ENCODE measurements around the gene DEFB129. TPM values are rescaled to one million over a fixed set of nuclear protein-coding genes. Genes with fewer than 3 reads are reported as not detected.

Gene DEFB129
- polyA plus RNA-seq, 1 donor (not counting 4 experiments of a cell fraction or from before 2014, with no cell fraction given) = not detected

DNA sequence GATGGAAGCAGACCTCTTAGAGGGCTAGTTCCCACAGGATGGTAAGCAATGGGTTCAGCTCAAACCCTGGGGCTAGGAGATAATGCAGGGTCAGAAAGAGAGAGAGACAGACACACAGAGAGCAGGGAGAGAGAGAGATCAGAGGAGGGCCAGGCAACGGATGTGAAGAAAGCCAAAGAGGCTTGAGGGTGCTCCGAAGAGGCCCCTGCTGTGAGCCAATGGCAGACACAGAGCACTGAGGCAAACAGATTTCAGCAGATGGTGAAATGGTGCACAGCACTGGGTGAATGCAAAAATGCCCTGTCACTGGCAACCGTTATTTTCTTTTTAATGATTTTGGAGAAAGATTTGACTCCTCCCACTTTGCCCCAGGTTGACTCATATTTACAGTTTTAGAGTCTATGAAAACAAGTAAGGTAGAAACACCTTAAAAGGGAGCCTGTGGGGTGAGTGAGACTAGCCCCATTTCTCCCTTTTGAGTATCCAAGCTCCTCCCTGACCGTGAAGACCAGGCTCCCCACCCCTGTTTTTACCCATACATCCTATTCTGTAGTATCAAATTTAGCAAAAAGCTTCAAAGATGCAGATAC, 31.3 kb downstream of the DEFB129 start:
- Histone ChIP-seq H3K9ac (ENCODE audit: control insufficient read depth, extremely low read depth, insufficient read depth, low read length) (no peak overlapping the region), H3K79me2 (ENCODE audit: control insufficient read depth, insufficient read depth, low read length) (no peaks in the 10 kb centered on the region), H3K4me3 (ENCODE audit: control insufficient read depth in 2 of 3, extremely low read depth in 1 of 3, insufficient read depth in 2 of 3, low read depth in 1 of 3, low read length in 3 of 3) (no peak overlapping the region), H3K4me2 (ENCODE audit: control insufficient read depth, extremely low read depth, insufficient read depth, low read depth, low read length) (no peak overlapping the region), H3K4me1 (ENCODE audit: control insufficient read depth, extremely low read depth, insufficient read depth, low read length) (no peaks in the 10 kb centered on the region), H4K20me1 (ENCODE audit: control insufficient read depth, extremely low read depth, insufficient read depth, low read length) (no peaks in the 10 kb centered on the region), H3K9me1 (ENCODE audit: control insufficient read depth, extremely low read depth, insufficient read depth, low read length) (no peaks in the 10 kb centered on the region), H3K9me3 (ENCODE audit: control insufficient read depth, low read depth, low read length) (no peaks in the 10 kb centered on the region), H2AFZ (ENCODE audit: control insufficient read depth, low read length) (no peak overlapping the region), H3K27ac (ENCODE audit: control insufficient read depth, insufficient read depth, low read length) (no peak overlapping the region), H3K36me3 (ENCODE audit: control insufficient read depth in 2 of 2, extremely low read depth in 1 of 2, insufficient read depth in 2 of 2, low read length in 2 of 2) (no peaks in the 10 kb centered on the region), H3K27me3 (ENCODE audit: control insufficient read depth, extremely low read depth, insufficient read depth, low read length) (peaks cover 21% of the 10 kb centered on the region)
- no peak for DNase-seq (ENCODE audit: low read depth, low spot score)
- dilution Hi-C loops (cut with MboI; ENCODE audit: extremely low pct_ligation_motif_present, low sequenced_read_pairs) = no loop called here
- FAIRE-seq = no peak
- TF ChIP-seq EZH2 (IDR thresholded peaks at IDR 0.05; ENCODE audit: low read length) = no peak
- TF ChIP-seq, protein P1, sequence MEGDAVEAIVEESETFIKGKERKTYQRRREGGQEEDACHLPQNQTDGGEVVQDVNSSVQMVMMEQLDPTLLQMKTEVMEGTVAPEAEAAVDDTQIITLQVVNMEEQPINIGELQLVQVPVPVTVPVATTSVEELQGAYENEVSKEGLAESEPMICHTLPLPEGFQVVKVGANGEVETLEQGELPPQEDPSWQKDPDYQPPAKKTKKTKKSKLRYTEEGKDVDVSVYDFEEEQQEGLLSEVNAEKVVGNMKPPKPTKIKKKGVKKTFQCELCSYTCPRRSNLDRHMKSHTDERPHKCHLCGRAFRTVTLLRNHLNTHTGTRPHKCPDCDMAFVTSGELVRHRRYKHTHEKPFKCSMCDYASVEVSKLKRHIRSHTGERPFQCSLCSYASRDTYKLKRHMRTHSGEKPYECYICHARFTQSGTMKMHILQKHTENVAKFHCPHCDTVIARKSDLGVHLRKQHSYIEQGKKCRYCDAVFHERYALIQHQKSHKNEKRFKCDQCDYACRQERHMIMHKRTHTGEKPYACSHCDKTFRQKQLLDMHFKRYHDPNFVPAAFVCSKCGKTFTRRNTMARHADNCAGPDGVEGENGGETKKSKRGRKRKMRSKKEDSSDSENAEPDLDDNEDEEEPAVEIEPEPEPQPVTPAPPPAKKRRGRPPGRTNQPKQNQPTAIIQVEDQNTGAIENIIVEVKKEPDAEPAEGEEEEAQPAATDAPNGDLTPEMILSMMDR (optimal IDR thresholded peaks at IDR 0.05 in 1 of 3, IDR thresholded peaks at IDR 0.05 in 1 of 3, conservative IDR thresholded peaks at IDR 0.05 in 1 of 3; ENCODE audit: extremely low read depth in 1 of 3, insufficient read depth in 2 of 3, low read length in 3 of 3) = no peak

DNA sequence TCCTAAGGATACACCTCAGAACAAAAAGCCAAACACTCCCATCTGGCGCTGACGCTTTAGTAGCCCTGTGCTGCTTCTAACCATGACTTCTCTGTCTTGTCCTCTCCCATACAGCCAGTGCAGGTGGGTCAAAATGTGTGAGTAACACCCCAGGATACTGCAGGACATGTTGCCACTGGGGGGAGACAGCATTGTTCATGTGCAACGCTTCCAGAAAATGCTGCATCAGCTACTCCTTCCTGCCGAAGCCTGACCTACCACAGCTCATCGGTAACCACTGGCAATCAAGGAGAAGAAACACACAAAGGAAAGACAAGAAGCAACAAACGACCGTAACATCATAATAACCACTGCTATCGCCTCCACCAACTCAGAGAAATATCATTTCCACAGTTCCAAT, 31.9 kb downstream of the DEFB129 start:
- FAIRE-seq = no peak

More for the DNA sequence above, 31.9 kb downstream of the DEFB129 start:
- Histone ChIP-seq H3K27me3 (ENCODE audit: control insufficient read depth, extremely low read depth, insufficient read depth, low read length) (peaks cover 21% of the 10 kb centered on the region), H3K9me1 (ENCODE audit: control insufficient read depth, extremely low read depth, insufficient read depth, low read length) (no peaks in the 10 kb centered on the region), H3K4me1 (ENCODE audit: control insufficient read depth, extremely low read depth, insufficient read depth, low read length) (no peaks in the 10 kb centered on the region), H3K9ac (ENCODE audit: control insufficient read depth, extremely low read depth, insufficient read depth, low read length) (no peak overlapping the region), H2AFZ (ENCODE audit: control insufficient read depth, low read length) (no peak overlapping the region), H3K79me2 (ENCODE audit: control insufficient read depth, insufficient read depth, low read length) (no peaks in the 10 kb centered on the region), H4K20me1 (ENCODE audit: control insufficient read depth, extremely low read depth, insufficient read depth, low read length) (no peaks in the 10 kb centered on the region), H3K27ac (ENCODE audit: control insufficient read depth, insufficient read depth, low read length) (no peak overlapping the region), H3K4me2 (ENCODE audit: control insufficient read depth, extremely low read depth, insufficient read depth, low read depth, low read length) (no peak overlapping the region), H3K4me3 (ENCODE audit: control insufficient read depth in 2 of 3, extremely low read depth in 1 of 3, insufficient read depth in 2 of 3, low read depth in 1 of 3, low read length in 3 of 3) (no peak overlapping the region), H3K9me3 (ENCODE audit: control insufficient read depth, low read depth, low read length) (no peaks in the 10 kb centered on the region), H3K36me3 (ENCODE audit: control insufficient read depth in 2 of 2, extremely low read depth in 1 of 2, insufficient read depth in 2 of 2, low read length in 2 of 2) (no peaks in the 10 kb centered on the region)
- TF ChIP-seq, protein P1 (optimal IDR thresholded peaks at IDR 0.05 in 1 of 3, IDR thresholded peaks at IDR 0.05 in 1 of 3, conservative IDR thresholded peaks at IDR 0.05 in 1 of 3; ENCODE audit: extremely low read depth in 1 of 3, insufficient read depth in 2 of 3, low read length in 3 of 3) = peak in 1 of 3 experiments; percentile 51
- no peak for TF ChIP-seq EZH2 (IDR thresholded peaks at IDR 0.05; ENCODE audit: low read length)
- dilution Hi-C loops (cut with MboI; ENCODE audit: extremely low pct_ligation_motif_present, low sequenced_read_pairs) = no loop called here
- DNase-seq (ENCODE audit: low read depth, low spot score) = no peak
